SK-N-MC (cell line): Measurements from ENCODE around the gene ZNF423.

Source experiments
- DNase-seq: peaks from one replicate; pipeline ENCODE4 v3.0.0-alpha.2; 2011; ENCODE audit warnings: low read depth, low spot score
- H3K27ac ChIP-seq: fragments of 200-600 bp; sonication (generic); 2 replicates; pipeline ENCODE4 v1.5.1; 2016; ENCODE audit warnings: mixed run types
- H3K36me3 ChIP-seq: fragments of 200-600 bp; sonication (generic); 2 replicates; pipeline ENCODE4 v1.6.1; 2017; ENCODE audit warnings: antibody characterized with exemption, low read length, mixed read lengths; ENCODE audit not compliant: insufficient read depth
- H3K4me3 ChIP-seq: fragments of 200-600 bp; sonication (generic); 2 replicates; pipeline ENCODE4 v1.5.1; 2016
- H3K9ac ChIP-seq: fragments of 200-600 bp; sonication (generic); 2 replicates; pipeline ENCODE4 v1.8.0; 2017; ENCODE audit warnings: mixed run types, mixed read lengths; ENCODE audit not compliant: insufficient read length
- H3K9me3 ChIP-seq: fragments of 200-600 bp; sonication (generic); 2 replicates; pipeline ENCODE4 v1.6.1; 2017; ENCODE audit warnings: low read depth, mild to moderate bottlenecking, antibody characterized with exemption, low read length, moderate library complexity, mixed read lengths
- EZH2 ChIP-seq: fragments of 200-600 bp; sonication (generic); IDR thresholded peaks from one replicate; pipeline ENCODE4 v1.6.1; 2017; ENCODE audit warnings: antibody characterized with exemption
- FOXP2 ChIP-seq: optimal IDR thresholded peaks from 2 replicates; pipeline ENCODE3; 2011; ENCODE audit warnings: mild to moderate bottlenecking, moderate library complexity; ENCODE audit not compliant: insufficient read depth; ENCODE audit errors: extremely low read length, control extremely low read depth
- POLR2AphosphoS5 ChIP-seq: IDR thresholded peaks from 2 replicates; pipeline ENCODE4 v1.6.1; 2012; ENCODE audit warnings: mild to moderate bottlenecking, low read depth, low read length, borderline replicate concordance

Gene ZNF423

DNA sequence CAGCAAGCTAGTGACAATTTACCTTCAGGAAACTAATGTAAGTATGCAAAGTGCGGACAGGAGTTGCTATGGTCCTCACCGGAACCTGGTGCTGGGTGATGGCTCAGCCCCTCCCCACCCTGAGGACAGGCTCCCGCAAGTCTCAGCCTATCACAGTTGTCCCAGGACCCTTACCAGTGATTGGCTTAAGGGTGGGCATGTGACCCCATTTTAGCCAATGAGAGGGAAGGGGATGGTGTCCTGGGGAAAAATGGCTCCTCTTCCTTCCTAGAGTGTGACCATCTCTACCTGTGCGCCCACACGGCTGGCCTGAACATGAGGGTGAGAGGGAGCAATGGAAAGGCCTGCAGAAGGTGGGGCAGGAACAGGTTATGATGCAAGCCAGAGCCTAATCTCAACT, 401.9 kb downstream of the ZNF423 start:
- H3K9ac ChIP-seq, result no peak overlapping the region
- H3K4me3 ChIP-seq, result no peak overlapping the region
- no peak overlapping the region for H3K27ac ChIP-seq
- no peaks in the 10 kb centered on the region for H3K36me3 ChIP-seq
- DNase-seq, result no peak
- TF ChIP-seq FOXP2 (no peak), EZH2 (no peak), POLR2AphosphoS5 (no peak)
- H3K9me3 ChIP-seq, result no peaks in the 10 kb centered on the region

DNA sequence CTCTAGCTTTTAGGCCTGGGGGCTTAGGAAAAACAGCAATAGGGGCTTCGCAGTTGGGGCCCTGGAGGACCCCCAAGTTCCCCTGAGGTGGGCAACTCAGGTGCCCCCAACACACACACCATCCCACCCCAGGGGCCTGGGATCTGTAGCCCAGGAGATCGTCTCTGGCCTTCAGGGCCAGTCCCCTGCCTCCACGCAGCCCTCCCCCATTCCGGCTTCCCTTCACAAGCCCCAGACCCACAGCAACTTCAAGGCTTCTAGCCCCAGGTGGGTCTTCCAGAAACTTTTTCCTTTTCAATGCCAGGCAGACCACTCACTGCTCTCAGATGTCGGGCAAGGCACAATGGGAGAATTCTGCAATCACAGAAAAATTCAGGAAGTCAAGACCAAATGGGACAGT, 402.9 kb downstream of the ZNF423 start:
- Histone ChIP-seq H3K27ac (no peak overlapping the region), H3K4me3 (no peak overlapping the region), H3K36me3 (no peaks in the 10 kb centered on the region), H3K9me3 (no peaks in the 10 kb centered on the region), H3K9ac (no peak overlapping the region)
- DNase-seq, result no peak
- TF ChIP-seq POLR2AphosphoS5 (no peak), FOXP2 (no peak), EZH2 (no peak)

DNA sequence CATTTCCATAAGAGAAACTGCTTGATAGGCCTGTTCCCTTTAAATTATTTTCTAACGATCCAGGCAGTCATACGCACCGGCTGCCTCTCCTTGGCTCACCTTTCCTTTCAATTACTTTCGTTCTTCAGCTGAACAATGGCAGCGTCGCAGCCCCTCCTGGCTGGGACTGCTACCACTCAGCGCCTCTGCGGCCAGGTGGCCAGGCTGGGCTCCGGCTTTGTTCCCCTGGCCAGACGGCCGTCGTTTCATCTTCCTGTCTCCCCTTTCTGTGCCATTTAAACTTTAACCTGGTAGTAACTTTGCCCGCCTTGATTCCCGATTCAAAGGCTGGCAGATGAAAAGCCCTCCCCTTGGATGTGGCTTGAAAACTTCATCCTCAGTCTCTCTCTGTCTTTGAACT, 403.3 kb downstream of the ZNF423 start:
- H3K9ac ChIP-seq, result no peak overlapping the region
- TF ChIP-seq EZH2 (no peak), FOXP2 (no peak)
- H3K27ac ChIP-seq, result no peak overlapping the region
- no peak overlapping the region for H3K4me3 ChIP-seq
- H3K36me3 ChIP-seq, result no peaks in the 10 kb centered on the region
- no peaks in the 10 kb centered on the region for H3K9me3 ChIP-seq
- DNase-seq, result no peak

DNA sequence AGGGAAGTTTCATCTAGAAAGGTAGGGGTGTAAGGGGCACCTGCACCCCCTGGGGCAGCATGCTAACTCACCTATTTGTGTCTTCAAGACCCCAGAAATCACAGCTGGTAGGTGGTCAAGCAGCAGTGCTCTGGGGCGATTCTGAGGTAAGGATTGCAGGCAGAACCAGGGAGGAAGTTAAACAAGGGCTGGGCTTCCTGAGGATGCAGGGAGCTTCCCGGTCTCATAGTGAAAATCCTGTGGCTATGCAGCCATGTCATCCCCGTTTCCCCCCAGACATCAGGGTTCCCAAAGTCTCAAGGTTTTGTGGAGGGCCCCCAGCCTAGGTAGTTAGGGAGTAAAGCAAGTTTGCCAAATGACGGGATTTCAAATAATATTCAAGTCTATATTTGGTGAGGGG, 403.8 kb downstream of the ZNF423 start:
- Histone ChIP-seq H3K9ac (no peak overlapping the region), H3K36me3 (no peaks in the 10 kb centered on the region), H3K4me3 (no peak overlapping the region), H3K27ac (no peak overlapping the region), H3K9me3 (no peaks in the 10 kb centered on the region)
- DNase-seq, result no peak
- TF ChIP-seq FOXP2, result no peak
- no peak for TF ChIP-seq POLR2AphosphoS5
- no peak for TF ChIP-seq EZH2

DNA sequence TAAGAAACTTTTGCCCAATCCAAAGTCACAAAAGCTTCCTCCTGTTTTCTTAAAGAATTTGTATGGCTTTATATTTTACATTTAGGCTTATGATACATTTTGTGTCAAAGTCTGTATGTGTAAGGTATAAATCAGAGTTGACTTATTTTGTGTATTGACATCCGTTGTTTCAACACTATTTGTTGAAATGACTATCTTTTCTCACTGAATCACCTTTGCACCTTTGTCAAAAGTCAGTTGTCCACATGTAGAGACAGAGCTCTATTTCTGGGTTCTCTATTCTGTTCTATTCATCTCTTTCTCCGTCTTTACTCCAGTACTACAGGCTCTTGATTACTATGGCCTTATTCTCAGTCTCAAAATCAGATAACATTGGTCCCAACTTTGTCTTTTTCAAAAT, 409.1 kb downstream of the ZNF423 start:
- Histone ChIP-seq H3K4me3 (no peak overlapping the region), H3K9me3 (no peaks in the 10 kb centered on the region), H3K36me3 (no peaks in the 10 kb centered on the region), H3K27ac (no peak overlapping the region), H3K9ac (no peak overlapping the region)
- TF ChIP-seq EZH2, result no peak
- TF ChIP-seq FOXP2, result no peak
- TF ChIP-seq POLR2AphosphoS5, result no peak
- DNase-seq, result no peak

DNA sequence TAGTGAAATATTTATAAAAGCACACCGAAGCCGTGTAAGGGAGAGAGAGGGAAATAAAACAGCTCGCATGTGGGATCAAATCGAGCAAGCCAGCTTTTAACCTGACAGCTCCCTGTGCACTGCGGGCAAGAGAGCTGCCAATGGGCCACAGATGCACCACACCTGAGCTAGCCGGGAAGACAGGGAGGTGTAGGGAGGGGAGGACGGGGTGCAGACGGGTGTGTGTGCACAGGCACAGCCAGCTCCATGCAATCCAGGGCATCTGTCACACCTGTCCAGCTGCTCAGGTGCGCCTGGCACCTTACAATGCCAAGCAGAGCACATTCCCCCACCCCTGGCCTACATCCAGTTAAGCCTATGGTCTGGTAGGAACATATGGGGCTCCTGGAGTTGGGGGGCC, 412.3 kb downstream of the ZNF423 start:
- DNase-seq, result no peak
- TF ChIP-seq EZH2, result no peak
- no peak for TF ChIP-seq FOXP2
- TF ChIP-seq POLR2AphosphoS5, result no peak
- H3K9me3 ChIP-seq, result no peaks in the 10 kb centered on the region

DNA sequence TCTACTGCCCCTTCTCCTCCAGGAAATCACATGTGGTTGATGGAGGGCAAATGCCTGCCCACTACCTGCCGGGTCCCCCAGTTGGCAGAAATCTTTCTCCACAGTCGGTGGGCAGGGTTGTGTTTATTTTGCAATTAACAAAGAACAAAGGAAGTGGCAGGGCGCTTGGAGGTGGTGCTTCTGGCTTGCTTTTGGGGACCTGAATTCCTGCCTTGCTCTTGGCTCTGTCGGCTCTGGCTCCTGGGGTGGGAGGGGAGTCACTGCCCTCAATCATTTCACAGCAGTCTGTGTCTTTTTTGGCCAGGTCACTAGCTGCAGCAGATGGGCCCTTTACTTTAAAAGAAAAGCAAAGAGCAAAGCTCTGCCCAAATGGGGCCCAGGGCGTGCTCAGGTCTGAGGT, 413.1 kb downstream of the ZNF423 start:
- Histone ChIP-seq H3K9ac (no peak overlapping the region), H3K36me3 (no peaks in the 10 kb centered on the region), H3K9me3 (no peaks in the 10 kb centered on the region), H3K27ac (no peak overlapping the region), H3K4me3 (no peak overlapping the region)
- no peak for TF ChIP-seq FOXP2
- no peak for TF ChIP-seq EZH2
- no peak for TF ChIP-seq POLR2AphosphoS5
- DNase-seq, result no peak

More for the DNA sequence above, 412.3 kb downstream of the ZNF423 start:
- Histone ChIP-seq H3K27ac (no peak overlapping the region), H3K4me3 (no peak overlapping the region), H3K9ac (no peak overlapping the region), H3K36me3 (no peaks in the 10 kb centered on the region)

DNA sequence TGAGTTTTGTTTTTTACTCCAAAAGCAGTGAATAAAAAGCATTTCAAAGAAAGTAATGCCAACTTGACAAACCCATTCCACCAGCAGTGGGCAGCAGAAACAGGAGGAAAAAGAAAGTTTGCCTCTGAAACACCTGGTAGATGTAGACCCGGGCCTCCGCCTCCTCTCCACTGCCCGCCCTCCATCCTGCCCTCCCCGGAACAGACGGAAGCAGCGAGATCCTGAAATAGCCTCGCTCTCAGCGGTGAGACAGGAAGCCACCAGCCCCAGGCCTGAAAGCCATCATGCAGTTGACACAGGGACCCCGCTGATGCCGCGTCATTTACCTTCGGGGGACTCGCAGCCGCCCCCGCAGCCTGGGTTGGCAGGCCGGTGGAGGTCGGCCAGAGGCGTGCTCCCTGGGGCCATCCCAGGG, 414.5 kb downstream of the ZNF423 start:
- no peak overlapping the region for H3K4me3 ChIP-seq
- TF ChIP-seq EZH2 (no peak), FOXP2 (no peak), POLR2AphosphoS5 (no peak)
- DNase-seq, result no peak

More for the DNA sequence above, 414.5 kb downstream of the ZNF423 start:
- no peak overlapping the region for H3K9ac ChIP-seq
- no peaks in the 10 kb centered on the region for H3K9me3 ChIP-seq
- H3K36me3 ChIP-seq, result no peaks in the 10 kb centered on the region
- H3K27ac ChIP-seq, result no peak overlapping the region
